Stimulated activated CD4-positive, alpha-beta T cell treated with anti-CD3 and anti-CD28 coated beads, Interleukin-15, amount 100 ng/mL, for 1 hour (primary cell): Measurements from ENCODE around the gene COG1.

Source experiments
- DNase-seq, 2 donors: peaks; one replicate each; pipeline ENCODE4 v3.0.0-alpha.2; 2020; ENCODE audit warnings: low read depth in 1 of 2, low spot score in 1 of 2

COG1 gene

DNA sequence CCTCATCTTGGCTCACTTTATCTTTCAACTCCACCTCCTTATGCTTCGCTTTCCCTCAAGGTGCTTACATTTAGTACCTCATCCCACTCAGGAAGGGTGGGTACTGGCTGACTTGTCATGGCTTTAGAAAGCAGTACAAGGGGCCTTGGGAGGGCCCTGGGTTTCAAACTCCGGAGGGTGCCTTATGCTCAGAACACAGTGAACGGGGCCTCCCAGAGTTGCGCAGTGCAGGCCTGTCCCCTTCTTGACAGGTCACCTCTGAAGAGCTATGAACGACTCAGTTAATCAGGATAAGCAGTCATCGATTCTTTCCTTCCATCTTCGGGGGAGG, 6.0 kb downstream of the COG1 start:
- DNase-seq, result no peak

DNA sequence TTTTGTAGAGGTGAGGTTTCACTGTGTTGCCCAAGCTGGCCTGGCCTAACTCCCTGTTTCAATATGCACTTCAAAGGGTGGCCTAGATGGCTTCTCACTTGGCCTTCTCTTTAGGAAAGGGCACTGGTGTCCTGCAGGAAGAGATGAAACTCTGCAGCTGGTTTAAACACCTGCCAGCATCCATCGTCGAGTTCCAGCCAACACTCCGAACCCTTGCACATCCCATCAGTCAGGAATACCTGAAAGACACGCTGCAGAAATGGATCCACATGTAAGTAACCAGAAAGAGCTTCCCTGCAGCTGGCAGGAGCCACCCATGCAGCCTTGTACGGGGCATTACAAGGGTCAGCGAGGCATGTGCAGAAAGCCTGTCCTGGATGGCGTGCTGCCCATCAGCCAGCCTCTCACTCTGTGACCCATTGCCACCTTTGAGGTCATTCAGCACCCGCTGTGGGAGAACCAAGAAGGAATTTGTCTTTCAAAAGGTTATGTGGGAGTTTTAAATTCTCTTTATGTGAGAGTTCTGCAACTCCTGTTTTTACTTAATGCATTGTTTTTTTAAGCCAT, 7.0 kb downstream of the COG1 start:
- DNase-seq, result no peak

DNA sequence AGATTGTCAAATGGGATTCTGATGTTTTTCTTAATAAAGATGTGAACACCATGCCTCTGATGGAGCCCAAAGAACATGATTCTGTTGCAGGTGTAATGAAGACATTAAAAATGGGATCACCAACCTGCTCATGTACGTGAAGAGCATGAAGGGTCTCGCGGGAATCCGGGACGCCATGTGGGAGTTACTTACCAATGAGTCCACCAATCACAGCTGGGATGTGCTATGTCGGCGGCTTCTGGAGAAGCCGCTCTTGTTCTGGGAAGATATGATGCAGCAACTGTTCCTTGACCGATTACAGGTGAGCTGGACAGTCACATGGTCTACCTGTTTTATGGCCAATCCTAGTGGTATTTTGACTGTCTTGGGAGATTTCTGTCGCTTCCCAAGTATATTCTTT, 7.6 kb downstream of the COG1 start:
- no peak for DNase-seq

DNA sequence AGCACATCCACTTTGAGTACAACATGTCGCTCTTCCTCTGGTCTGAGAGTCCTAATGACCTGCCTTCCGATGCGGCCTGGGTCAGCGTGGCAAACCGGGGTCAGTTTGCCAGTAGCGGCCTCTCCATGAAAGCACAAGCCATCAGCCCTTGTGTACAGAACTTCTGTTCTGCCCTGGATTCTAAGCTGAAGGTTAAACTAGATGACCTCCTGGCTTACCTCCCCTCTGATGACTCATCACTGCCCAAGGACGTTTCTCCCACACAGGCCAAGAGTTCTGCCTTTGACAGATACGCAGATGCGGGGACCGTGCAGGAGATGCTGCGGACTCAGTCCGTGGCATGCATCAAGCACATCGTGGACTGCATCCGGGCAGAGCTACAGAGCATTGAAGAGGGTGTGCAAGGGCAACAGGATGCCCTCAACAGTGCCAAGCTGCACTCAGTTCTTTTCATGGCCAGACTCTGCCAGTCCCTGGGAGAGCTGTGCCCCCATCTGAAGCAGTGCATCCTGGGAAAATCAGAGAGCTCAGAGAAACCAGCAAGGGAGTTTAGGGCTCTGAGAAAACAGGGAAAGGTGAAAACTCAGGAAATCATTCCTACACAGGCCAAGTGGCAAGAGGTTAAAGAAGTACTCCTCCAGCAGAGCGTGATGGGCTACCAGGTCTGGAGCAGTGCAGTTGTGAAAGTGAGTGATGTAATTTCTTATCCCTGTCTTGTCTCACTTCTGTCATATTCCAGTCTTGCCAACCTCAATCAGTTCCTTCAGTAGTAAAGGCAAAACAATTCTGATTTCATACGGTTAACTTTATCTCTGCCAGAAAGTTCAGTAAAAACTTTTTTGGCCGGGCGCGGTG, 8.6 kb downstream of the COG1 start:
- no peak for DNase-seq

DNA sequence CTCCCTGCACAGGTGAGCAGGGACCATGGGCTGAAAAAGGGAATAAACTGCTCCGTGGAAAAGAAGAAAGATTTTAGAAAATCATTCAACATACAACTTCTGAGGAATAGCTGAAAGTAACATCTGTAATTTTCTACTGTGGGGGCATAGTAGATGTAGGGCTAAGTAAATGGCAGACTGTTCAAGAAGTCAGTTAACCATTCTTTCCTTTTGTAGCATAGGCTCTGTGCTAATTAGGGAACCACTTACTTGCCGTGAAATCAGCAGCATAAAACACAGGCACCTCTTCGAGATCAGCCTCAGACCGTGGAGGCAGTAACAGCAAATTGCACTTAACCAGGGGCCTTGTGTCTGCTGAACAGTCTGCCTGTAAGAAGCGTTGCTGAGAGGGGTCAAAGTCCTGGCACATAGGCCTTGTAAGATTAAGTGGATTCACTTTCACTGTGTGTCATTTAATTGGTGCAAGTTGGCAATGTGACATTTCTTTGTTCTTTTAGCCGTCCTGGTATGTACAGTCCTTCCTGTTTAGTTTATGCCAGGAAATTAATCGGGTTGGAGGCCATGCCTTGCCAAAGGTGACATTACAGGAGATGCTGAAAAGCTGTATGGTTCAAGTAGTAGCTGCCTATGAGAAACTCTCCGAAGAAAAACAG, 10.4 kb downstream of the COG1 start:
- DNase-seq, result no peak

DNA sequence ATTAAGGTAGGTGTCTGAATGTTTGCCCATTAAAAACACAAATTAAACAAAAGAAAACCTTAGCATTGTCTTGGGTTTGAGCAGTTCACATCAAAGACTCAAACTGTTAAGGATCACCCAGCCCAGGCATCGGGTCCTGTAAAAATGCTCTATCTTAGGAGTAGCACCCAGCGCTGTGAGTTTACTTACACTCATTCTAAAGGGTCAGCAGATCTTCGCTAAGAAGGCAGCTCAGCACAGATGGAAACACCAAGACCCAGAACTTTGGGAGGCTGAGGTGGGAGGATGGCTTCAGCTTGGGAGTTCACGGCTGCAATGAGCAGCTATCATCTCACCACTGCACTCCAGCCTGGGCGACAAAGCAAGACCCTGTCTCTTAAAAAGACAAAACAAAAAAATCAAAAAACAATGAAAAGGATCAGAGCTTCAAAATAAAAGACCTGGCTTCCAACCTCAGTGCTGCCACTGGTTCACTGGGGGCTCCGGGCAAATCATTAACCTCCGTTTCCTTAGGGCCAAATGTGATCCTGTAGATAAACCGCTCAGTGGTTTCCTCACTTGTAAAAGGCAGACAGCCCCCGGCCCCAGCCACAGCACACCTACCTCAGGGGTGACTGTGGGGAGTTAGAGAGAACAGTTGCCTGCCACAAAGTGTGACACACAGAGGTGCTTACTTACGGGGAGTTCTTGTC, 11.1 kb downstream of the COG1 start:
- DNase-seq, result no peak

DNA sequence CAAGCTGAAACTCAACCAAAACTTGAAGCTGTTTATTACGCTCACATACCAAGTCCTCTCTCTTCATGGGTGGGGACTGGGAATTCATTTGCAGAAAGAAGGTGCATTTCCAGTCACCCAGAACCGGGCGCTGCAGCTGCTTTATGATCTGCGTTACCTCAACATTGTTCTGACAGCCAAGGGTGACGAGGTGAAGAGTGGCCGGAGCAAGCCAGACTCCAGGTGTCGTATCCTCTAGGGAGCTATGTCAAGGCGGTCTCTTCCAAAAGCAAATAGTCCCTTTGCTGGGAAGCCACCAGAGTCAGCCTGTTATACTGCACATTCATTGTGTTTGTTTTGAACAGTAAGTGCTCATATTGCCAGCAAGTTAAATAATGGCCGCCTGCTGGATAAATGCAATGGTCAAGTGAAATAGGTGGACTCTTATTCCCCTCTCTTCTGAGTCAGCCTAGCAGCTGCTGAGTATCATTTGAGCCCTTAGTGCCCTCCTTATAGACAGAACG, 12.7 kb downstream of the COG1 start:
- DNase-seq, result no peak

DNA sequence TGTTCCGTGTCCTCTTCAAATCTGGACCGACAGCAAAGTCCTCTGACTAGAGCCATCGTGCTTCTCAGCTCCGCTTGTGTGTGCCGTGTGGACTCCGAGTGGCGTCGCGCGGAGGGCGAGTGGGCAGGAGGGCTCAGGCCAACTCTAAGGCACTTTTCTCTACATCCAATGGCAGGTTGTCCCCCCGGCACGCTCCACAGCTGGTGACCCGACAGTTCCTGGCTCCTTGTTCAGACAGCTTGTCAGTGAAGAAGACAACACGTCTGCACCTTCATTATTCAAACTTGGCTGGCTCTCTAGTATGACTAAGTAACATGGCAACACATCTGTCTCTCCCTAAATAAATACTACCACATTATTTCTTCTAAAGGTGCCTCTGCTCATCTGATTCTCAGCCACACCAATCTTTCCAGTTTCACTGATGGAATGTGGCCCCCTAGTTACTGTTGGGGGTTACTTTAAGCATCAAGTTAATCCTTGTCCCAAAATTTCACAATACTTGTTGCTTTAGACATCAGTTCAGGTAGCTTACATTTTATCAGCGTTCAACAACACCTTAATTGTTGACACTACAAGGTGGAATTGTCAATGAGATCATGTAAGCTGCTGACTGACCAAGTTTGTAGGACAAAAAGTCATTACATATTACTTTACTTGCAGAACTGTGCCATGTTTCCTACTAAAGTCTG, 15.4 kb downstream of the COG1 start:
- no peak for DNase-seq

DNA sequence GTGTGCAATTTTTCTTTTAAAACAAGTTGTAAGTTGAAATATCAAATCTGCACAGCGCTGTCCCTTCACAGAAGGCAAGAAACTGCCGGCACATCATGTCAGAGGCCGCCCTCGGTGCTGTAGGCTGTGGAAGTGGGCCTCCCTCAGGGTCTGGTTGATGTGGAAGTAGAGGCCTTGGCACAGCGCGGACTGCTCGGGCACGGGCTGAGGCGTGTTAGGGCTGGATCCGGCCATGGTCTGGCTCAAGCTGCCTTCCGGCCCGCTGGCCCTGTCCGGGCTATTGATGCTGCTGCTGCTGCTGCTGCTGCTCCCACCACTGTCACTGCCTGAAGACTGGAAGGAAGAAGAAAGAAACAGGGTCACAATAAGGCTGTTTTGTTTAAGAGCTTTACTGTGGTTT, 16.6 kb downstream of the COG1 start:
- DNase-seq, result no peak

DNA sequence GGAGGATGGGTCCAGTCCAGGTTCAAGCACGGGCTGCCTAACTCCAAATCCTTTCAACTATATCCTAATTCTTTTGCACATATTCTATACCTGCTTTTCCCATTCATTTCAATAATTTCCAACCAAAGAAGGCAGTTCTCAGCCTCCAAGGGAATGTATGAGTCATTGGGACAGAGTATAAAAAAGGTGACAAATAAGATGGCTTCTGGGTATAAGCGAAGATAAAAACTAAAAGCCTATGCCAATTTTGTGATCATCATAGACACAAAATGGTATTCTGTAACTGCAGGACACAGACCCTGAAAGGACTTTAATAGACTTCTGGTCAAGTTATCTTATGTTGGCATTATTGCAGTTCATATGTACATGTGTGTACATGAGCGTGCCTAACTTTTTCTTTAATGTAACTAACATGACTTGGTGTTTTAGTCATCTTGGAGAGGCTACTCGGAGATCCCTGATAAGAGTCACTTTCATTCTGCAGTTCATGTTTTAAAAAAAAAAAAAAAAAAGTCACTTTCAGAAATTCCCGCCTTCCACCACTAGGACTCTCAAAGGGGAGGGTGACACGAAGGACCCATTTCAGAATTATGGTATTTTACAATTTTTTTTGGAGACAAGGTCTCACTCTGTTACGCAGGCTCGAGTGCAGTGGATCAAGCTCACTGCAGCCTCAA, 17.3 kb downstream of the COG1 start:
- no peak for DNase-seq

DNA sequence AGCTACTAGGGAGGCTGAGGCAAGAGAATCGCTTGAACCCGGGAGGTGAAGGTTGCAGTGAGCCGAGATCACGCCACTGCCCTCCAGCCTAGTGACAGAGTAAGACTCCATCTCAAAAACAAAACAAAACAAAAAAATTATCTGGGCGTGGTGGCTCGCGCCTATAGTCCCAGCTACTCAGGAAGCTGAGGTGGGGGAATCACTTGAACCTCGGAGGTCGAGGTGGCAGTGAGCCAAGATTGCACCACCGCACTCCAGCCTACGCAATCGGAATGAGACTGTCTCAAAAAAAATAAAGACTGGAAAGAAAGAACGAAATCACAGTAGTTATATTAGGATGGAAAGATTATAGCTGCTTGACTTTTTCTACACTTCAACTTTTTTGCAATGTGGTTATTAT, 18.9 kb downstream of the COG1 start:
- peak in 1 of 2 donors; percentile 29 for DNase-seq

DNA sequence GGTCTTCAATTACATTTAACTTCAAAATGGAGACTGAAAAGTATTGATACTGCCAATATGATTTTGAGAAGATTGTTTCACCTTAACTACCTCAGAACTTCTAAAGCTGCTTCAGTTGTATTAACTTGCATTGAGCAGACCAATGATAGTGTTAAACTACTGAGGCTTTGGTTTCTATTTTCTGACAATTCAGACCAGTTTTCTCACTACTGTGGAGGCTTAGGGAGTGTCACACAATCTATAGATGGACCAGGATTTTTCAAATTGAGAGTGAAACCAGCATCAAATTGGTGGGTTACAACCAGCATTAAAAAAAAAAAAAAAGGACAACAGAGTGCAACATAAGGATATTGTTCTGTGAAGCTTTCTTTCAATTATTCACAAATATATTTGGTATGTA, 21.2 kb downstream of the COG1 start:
- DNase-seq, result no peak

DNA sequence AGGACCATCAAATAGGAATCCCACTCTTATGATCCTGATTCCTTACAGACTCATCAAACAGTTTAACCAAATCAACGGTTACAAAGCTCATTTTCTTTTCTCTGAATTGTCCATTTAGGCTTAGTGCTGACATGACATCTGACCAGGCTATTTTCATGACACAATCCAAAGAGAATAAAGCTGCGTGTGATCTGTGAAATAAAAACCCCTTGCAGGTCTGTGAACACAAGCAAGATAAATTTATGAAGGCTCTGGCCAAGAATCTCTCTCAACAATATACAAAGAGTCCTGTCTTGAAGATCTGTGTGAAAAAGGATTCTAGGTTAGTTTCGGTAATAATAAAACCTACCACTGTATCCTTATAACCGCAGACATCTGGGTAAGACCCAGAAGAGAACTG, 22.0 kb downstream of the COG1 start:
- no peak for DNase-seq

DNA sequence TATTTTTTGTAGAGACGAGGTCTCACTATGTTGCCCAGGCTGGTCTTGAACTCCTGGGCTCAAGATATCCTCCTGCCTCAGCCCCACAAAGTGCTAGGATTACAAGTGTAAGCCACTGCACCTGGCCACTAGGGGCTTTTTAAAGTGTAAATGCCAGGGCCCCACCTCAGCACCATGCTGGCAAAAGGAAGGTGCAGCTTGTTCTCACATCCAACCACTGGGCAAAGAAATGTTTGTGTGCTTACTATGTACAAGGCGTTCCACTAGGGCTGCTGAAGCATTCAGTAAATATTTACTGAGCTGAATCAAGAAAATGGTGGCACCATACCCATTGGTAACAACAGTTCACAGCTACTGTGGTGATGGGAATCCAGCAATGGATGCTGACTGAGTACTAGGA, 22.6 kb downstream of the COG1 start:
- no peak for DNase-seq

DNA sequence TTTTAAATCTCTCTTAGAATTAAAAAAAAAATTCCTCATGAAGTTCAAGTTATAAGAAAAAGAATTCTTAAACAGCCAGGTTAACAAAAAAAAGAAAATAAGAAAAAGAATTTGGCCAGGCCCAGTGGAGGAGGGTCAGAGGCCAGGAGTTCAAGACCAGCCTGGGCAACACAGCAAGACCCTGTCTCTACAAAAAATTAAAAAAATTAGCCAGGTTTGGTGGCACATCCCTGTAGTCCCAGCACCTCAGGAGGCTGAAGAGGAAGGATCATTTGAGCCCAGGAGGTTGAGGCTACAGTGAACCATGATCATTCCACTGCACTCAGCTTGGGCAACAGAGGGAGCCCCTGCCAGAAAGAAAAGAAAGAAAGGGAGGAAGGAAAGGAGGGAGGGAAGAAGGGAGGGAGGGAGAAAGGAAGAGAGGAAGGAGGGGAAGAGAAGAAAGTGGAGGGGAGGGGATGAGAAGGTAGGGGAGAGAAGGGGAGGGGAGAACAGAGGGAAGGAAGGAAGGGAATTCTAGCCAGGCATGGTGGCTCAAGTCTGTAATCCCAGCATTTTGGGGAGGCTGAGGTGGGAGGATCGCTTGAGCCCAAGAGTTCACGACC, 30.9 kb downstream of the COG1 start:
- no peak for DNase-seq

DNA sequence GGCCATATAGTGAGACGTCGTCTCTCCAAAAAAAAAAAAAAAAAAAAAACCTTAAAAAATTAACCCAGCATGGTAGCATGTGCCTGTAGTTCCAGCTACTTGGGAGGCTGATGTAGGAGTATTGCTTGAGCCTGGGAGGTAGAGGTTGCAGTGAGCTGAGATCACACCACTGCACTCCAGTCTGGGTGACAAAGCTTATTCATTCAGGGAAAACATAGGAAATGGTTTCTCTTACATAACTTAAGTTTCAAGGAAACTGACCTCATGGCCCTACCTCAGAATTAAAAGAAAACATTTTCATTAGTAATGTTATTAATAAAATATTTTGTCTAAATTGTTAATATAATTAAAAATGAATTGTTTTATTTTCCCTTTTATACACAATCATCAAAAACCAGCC, 31.4 kb downstream of the COG1 start:
- no peak for DNase-seq

DNA sequence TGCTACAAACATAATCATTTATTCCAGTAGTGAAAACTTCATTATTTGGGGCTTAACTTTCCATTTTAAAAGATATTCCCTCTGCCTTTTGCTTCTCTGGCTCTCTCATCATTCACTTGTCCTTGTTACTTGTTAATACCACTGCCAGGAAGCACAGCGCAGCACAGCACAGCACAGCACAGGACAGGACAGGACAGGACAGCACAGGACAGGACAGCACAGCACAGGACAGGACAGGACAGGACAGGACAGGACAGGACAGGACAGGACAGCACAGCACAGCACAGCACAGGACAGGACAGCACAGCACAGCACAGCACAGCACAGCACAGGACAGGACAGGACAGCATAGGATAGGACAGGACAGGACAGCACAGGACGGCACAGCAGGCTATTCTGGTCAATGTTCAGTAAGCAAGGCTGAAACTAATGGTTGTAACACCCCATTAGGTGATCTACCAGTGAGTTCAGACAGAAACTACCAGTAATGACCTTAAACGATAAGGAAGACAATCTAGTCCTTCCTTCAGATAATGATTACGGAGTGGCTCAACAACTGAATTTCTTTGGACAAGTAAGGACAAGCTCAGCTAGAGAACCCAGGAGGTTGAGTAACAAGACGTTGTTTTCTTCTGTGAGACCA, 31.9 kb downstream of the COG1 start:
- DNase-seq, result no peak

DNA sequence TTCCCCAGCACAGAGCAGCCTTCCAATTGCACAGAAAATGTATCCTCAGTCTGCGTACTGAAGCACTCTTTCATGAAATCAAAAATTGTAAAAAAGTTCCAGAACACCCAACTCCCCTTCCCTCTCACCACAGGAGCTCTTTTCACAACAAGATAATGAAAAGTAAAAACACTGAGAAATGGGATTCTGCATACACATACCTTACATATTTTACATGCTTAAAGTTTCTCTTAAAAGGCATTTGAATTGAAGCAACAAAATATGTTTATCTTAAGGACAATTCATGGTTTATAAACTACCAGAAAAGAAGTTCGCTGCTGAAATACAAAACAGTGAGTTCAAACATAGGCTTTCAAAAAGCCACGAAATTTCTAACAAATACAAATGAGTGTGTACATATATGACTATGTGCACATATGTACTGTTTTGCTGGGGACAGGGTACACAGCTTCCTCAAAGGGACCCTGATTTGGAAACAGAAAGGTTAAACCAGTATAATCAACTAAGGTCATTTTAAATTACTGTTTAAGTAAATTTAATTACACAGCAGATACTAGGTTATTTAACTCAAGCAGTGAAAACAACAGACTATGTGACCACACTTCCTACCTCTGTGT, 33.8 kb downstream of the COG1 start:
- no peak for DNase-seq

DNA sequence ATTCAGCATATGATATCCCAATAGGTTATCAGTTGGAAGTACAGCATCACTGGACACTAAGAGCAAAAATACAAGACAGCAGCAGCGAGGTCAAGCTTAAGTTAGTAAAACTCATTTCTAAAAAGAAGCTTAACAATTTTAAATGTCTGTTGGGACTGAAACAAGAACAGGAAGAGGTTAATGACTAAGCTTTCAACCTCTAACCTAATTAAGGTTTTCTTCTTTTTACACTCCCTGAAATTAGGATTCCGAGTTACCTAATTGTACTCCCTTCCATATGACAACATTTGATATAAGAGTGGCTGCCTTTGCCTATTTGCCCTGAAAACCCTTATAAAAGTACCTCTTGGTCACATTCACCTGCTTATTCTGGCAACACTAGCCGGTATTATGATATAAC, 34.5 kb downstream of the COG1 start:
- DNase-seq, result no peak
